Stimulated activated CD8-positive, alpha-beta memory T cell treated with anti-CD3 and anti-CD28 coated beads, Interleukin-7, amount 100 ng/mL, for 48 hours (primary cell): ENCODE data around the gene ZNF599.

Source experiments
- DNase-seq, 2 donors: peaks; one replicate each; pipeline ENCODE4 v3.0.0-alpha.2; 2020; ENCODE audit warnings: low read depth in 1 of 2; ENCODE audit errors: extremely low read depth in 1 of 2

ZNF599 gene

DNA sequence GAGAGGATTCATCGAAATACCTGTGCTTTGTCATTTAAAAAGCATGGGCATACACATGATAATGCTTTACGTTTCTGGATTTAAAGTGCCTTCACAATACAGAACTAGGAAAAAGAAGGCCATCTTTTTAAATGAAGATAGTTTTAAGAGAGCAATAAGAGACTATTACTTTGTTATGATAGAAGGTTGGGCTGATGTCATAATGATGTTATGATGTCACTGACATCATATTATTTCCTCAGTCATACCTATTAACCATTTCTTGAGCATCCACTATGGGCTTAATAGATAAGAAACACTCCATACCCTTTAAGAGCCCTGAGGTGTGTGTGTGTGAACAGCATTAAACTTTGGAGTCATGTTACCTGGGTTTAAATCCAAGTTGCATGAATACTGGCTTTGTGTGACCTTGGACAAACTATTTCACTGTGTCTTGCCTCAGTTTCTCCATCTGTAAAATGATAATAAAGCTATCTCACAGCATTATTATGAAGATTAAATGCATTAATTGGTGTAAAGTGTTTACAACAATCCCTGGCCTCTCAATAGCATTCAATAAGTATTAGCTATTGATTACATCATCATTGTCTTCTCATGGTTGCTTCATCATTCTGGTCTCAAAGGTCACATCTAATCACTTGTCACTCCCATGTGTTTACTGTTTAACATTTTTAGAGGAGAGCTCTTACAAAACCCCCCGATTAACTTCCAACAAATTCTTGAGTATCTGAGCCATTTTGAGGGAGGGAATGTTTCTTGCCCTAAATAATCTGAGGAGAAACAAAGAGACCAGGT lies 27.9 kb downstream of the ZNF599 start:
- DNase-seq = no peak

DNA sequence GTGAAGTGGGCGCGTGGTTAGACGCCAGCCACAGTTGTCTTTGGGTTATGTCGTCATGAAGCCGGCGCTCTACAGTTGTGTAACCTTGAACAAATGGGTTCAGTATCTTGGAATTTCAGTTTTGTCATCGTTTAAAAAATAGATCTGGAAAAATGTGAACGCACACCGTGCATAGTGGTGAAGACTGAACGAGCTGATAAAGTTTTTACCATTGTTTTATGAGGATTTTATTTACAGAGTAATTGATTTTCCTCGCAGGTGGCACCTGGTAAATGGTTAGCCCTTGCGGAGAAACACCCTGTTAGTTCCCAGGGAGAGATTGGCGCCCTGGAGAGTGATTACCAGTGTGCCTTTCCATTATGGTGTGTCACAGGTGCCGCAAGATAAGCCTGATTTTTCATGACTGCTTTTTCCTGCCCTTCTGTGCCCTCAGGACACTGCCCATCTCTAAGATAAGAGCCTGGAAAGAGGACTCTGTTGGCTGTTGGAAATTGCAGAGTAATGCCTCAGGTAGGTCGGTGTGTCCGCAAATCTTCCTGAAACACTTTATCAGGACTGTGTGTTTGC lies 38.4 kb downstream of the ZNF599 start:
- DNase-seq = no peak

DNA sequence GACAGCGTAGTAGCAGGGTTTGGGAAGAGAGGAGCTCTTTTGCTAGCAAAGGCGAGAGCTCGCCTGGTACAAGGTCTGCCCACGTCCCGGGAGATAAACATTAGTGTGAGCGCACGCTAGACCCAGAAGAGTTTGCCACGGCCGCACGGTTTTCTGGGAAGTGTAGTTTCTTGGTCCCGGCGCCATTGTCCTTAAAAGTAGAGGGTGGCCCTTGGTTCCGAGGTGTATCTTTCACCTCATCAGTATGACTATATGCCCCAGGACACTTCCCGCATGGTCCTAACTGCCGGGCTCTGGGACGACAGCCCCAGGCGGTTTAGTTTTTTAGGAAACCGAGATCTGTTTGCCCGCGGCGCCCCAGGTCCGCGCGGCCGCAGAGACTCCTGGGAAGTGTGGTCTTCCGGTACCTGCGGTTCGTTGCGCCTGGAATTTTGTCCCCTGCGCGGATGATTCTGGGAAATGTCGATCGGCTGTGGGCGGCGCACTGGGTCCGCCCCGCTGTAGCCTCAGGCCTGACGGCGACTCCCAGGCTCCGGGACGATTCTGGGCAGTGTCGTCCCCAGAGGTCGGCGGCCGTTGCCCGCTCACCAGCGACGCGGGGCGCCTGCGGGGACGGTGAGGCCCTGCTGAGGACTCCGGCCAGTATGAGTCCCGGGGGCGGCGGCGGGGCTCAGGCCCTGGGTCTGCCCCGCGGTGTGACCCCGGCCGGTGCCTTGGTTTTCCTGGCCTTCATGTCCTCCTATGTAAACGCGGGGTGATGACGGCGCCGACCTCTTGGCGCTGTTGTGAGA lies 39.1 kb downstream of the ZNF599 start, which contains the start of gene ZNF181:
ZNF181 (plus strand) TSS at position 498 of the 791 bp plus-strand sequence. CDS start 795 bp downstream, outside the sequence.
- peak; percentile 63 to 77 for DNase-seq

GRCh38 chr19:34733266-34733745 lies 39.7 kb downstream of the ZNF599 start:
- no peak for DNase-seq

- no peak for DNase-seq
Measured at GRCh38 chr19:34732612-34733211, 40.3 kb downstream of the ZNF599 start.

- no peak for DNase-seq
Measured at GRCh38 chr19:34731964-34732363, 41.1 kb downstream of the ZNF599 start.

DNA sequence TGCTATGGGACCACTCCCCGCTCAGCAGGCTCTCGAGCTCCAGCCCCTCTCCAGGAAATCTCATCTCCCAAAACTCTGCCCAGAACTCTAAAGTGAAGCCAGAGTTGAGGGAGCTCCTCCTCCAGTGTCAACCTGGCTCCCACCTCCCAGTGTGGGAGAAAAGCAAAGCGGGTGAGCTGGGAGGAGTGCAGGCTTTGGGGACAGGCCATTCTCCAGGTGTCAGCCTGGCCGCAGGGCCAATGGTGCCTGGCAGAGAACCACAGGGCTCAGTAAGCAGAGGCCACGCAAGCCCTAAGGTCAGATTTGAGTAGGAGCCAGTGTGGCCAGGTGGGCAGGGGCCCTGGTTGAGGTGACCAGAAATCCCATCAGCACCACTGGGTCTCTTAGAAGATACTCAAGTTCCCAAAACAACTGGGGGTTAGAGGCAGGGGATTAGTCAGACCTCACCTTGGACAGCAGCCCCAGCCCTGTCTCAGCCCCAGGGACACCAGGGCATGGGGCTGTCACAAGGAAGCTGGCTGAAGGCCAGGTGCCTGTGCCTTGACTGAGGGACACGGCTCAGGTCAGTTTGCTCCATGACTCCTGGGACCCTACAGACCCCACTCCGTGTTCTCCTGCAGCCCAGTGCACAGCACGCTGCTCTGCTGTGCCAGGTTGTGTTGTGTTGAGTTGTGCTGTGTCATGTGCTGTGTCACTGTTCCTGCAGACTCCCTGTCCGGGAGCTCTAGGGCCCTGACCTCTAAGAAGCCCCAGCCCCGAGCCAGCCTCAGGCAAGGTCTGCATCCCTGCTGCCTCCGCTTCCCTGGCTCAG lies 41.8 kb downstream of the ZNF599 start:
- DNase-seq = no peak

- DNase-seq = no peak
Measured at GRCh38 chr19:34725400-34725799, 47.6 kb downstream of the ZNF599 start.

DNA sequence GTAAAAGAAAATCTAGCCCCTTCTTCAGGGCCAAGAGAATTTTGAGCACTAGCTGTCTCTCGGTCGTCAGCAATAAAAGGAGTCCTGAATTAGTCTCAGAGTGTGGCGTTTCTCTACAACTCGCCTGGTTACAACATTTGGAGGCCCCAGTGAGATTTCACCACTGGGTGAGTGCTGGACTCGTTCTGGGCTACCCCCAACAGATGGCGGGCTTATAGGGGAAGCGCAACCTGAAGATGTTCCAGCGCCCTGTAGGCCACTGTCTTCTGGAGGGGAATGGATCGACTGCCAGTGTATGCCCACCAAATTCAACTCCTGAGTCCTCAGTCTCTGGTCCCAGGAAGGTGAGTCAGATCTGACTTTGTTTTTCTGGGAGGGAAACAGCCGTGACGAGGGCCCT lies 50.7 kb downstream of the ZNF599 start:
- DNase-seq = no peak

GRCh38 chr19:34715357-34715756 lies 57.7 kb downstream of the ZNF599 start:
- no peak for DNase-seq

DNA sequence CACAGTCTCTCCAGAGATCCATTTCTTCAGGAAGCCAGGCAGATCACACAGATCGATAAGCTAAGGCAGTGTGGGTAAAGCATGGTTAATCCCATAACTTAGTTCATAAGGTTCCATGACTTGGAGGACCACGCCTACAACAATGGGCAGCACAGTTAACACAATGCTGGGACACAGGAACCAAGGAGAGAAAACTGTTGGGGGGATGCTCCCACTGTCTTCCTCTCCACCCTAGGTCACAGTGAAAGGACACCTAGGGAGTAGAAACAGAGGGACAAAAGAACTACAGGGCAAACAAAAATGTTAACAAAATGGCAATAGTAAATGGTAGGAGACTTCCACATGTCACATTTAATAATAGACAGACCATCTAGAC lies 59.8 kb downstream of the ZNF599 start:
- no peak for DNase-seq

DNA sequence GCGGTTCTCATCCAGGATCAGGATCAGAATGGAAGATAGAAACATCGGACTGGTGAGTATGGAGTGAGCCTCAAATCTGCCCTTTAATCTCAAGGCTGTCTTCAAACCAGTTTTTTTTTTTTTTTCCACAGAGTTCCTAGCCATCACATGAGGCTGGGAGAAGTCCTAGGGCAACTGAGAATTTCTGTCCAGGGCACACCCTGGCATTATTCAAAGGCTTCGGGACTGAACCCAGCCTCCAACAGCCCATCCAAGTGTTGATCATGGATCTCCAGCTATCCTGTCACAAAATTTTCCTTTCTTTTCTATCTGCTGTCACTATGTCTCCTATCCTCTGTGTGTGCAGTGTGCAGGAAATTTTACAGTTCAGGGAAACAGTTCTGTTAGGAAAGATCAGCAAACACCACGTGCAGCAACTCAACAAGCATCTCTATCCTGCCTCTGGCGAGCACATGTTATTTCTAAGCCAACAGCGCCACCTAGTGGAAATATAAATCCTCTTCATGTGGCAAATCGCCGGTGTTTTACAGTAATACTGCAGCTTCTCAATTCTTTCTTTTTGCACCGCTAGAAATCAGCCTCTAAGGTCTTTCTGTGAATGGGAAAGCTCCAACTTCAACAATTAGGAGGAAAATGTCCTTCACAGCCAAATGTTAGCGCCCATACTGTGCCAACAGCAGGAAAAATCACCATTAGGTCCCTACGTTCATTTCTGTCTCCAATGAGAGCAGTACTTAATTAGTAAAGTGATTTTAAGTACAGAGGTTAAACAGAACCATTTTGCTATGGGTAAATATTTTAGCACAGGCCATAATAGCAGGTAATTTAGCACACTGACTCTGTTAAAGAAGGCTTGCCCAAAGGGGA lies 60.4 kb downstream of the ZNF599 start:
- DNase-seq = peak in 1 of 2 donors; percentile 20

DNA sequence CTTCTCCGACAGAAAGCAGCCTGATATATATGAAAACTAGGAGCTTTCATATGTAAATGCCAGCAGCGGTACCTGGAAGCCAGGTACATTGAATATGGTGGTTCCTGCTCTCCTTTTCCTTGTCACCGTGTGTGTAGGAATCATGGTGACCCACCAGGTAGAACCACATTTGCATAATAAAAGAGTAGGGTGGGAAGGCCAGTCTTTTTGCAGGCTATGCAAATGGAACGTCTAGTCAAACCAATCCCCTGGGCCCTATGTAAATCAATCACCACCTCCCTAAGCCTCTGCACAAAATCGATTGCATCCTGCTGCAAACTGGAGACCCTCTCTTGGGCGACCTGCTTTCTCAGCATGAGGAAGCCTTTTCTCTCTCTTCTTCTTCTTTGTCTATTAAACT lies 61.1 kb downstream of the ZNF599 start:
- DNase-seq = no peak
